ENCODE measurements around the gene ATG7.
"Not testable (repeated sequence)": the region's sequence is repeated elsewhere in the genome, so short reads cannot be mapped to it uniquely, and the experiment has no call there.

ATG7 gene

DNA sequence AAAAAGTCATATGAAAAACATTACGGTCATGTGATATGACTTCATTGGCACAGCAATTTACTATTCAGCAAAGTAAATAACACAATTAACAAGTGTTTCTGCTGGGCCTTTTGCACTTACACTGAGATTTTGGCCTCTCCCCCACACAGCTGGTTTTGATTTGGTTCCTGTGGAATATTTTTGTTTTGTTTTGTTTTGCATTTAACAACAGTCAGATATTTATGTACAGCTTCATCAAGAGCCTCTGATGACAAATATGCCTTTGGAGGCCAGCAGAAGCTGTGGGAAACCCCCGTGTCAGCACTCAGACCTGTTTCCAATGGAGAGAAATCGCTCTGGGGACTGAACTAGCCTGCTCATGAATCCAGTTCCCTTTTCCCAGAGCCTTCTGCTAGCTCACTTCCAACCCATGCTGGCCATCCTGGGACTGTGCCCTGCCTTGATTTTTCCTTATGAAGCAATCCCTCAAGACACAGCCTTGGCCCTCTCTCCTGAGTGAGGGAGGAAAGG, 161.9 kb downstream of the ATG7 start:
- TF ChIP-seq, protein P1, sequence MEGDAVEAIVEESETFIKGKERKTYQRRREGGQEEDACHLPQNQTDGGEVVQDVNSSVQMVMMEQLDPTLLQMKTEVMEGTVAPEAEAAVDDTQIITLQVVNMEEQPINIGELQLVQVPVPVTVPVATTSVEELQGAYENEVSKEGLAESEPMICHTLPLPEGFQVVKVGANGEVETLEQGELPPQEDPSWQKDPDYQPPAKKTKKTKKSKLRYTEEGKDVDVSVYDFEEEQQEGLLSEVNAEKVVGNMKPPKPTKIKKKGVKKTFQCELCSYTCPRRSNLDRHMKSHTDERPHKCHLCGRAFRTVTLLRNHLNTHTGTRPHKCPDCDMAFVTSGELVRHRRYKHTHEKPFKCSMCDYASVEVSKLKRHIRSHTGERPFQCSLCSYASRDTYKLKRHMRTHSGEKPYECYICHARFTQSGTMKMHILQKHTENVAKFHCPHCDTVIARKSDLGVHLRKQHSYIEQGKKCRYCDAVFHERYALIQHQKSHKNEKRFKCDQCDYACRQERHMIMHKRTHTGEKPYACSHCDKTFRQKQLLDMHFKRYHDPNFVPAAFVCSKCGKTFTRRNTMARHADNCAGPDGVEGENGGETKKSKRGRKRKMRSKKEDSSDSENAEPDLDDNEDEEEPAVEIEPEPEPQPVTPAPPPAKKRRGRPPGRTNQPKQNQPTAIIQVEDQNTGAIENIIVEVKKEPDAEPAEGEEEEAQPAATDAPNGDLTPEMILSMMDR (IDR thresholded peaks at IDR 0.05; ENCODE audit: insufficient read depth, missing control alignments) = no peak
- FAIRE-seq (no peak), DNase-seq (ENCODE audit: insufficient read length, low spot score) (no peak)

DNA sequence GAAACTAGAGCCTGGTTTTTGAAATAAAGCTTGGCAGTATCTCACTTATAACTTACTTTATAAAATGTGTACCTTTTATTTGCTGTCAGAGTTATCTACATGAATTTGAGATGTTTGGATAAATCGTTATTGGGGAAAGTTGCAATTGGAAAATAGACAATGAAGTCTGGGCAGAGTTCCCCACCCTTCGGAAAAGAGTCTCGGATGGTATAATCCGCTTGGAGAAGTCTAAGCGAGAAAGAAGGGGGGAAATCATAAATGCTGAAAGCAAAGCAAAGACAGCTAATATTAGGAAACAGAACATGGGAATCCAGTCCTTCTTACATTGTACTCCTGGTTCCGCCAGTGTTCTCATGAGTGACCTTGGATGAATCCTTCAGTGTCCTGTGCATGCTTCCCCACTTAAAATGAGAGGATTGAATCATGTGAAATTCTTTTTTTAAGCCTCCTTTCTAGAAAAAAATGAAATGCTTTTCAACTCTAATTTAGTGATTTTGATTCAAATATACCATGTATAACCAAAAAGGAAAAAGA, 162.4 kb downstream of the ATG7 start:
- TF ChIP-seq, protein P1 (IDR thresholded peaks at IDR 0.05; ENCODE audit: insufficient read depth, missing control alignments) = no peak
- FAIRE-seq = no peak
- DNase-seq (ENCODE audit: insufficient read length, low spot score) = no peak

DNA sequence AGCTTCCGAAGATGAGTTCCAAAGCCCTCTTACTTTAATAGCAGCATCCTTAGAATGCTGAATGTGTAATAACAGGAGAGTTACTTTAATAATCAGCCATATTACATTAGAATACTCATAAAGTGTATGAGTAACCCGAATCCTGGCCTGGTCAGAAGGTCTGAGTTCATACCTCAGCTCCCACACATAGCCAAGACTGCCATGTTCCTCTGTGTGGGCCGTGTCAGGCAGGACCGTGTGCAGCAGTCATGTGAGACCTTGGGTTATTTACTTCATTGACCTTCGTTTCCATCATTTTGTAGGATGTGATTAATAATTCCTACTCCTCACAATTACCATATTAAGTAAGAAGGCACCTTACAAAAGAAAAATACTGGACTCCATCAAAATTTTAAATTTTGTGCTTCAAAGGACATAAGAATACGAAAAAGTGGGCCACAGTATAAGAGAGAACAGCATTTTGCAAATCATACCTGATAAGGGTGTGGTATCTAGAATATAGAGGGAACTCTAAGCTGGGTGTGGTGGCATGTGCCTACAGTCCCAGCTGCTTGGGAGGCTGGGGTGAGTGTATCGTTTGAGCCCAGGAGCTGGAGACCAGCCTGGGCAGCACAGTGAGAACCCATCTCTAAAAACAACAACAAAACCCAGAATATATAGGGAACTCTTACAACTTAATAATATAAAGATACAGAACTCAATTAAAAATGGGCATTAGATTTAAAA, 163.4 kb downstream of the ATG7 start:
- FAIRE-seq (no peak), DNase-seq (ENCODE audit: insufficient read length, low spot score) (no peak)
- TF ChIP-seq, protein P1 (IDR thresholded peaks at IDR 0.05; ENCODE audit: insufficient read depth, missing control alignments) = no peak

DNA sequence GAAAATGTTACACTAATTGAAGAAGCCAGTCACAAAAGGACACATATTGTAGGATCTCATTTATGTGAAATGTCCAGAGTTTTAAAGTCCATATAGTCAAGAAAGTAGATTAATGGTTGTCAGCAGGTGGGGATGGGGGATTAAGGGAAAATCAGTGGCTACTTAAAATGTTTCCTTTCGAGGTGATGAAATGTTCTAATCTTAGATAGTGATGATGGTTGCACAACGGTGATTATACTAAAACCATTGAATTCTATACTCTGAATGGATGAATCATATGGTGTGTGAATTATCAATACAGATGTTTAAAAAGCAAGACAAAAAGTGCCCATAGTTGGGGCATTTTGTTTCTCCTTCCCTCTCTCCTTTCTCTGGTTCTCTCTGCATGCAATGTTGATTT, 164.6 kb downstream of the ATG7 start:
- FAIRE-seq (peak; percentile 51), DNase-seq (ENCODE audit: insufficient read length, low spot score) (no peak)
- TF ChIP-seq, protein P1 (IDR thresholded peaks at IDR 0.05; ENCODE audit: insufficient read depth, missing control alignments) = no peak

DNA sequence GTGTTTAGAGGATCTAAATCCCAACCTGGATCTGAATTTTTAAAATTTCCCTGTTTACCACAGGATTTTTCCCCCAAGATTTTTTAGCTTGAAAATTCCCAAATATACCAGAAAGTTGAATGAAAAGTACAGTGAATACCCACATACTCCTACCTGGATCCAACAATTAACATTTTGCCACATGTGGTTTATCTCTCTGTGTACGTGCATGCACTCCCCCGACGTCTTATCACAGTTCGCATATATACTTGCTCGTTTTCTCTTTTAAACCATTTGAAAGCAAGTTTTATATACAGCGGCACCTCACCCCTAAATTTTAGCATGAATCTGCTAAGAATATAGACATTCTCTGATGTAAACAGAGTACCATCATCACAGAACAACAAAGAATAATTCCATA, 165.3 kb downstream of the ATG7 start:
- no peak for DNase-seq (ENCODE audit: insufficient read length, low spot score)
- no peak for FAIRE-seq
- TF ChIP-seq, protein P1 (IDR thresholded peaks at IDR 0.05; ENCODE audit: insufficient read depth, missing control alignments) = no peak

DNA sequence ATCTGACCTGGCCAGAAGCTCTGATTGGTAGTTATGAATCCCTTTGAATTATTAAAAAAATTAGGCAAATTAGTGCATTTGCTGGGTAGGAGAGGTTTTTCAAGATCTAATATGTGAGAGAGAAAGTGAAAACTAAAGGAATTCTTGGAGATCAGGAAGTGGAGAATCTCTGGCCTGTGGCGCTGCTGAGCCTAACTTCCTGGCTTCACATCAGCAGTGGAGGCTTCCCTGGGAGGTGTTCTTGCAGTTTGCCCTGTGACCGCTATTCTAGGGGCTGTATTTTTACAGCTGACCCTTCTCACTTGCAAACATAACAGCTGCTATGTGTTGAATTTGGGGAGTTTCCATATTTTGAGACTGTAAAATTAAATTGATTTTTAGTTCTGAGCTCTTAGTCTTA, 166.4 kb downstream of the ATG7 start:
- FAIRE-seq (no peak), DNase-seq (ENCODE audit: insufficient read length, low spot score) (no peak)
- TF ChIP-seq, protein P1 (IDR thresholded peaks at IDR 0.05; ENCODE audit: insufficient read depth, missing control alignments) = no peak

DNA sequence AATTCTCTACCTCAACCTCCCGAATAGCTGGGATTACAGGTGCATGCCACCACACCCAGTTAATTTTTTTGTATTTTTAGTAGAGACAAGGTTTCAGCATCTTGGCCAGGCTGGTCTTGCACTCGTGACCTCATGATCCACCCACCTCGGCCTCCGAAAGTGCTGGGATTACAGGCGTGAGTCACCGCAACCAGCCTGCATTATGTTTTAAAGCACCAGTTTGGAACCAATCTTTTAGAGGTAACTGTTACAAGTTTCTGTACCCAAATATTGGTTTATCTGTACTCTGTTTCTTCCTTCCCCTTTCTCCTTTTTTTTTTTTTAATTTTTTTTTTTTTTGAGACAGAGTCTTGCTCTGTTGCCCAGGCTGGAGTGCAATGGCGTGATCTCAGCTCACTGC, 169.1 kb downstream of the ATG7 start:
- FAIRE-seq; DNase-seq (ENCODE audit: insufficient read length, low spot score): not testable (repeated sequence)

Data from D721Med (cell line).